MCF 10A (cell line): ENCODE results near the gene HS3ST6. TPM values are rescaled to one million over a fixed set of nuclear protein-coding genes. Genes with fewer than 3 reads are reported as not detected.

Experiments used
- BruUV-seq: library from RNA; stranded (reverse); fragments of 400-500 nt; replicated peaks from 2 replicates; lab custom pipeline; 2021; lab: Mats Ljungman, UMichigan
- CTCF ChIA-PET: fragments of 300-600 bp; sonication (Branson Sonifier 250); formaldehyde crosslinking; extraction: SDS; loops from one replicate; lab custom pipeline; 2021; ENCODE audit warnings: antibody characterized with exemption, inconsistent platforms; lab: Yijun Ruan, JAX
- POLR2A ChIA-PET: fragments of 300-600, 350-650 bp; sonication (Branson Sonifier 250); formaldehyde crosslinking; extraction: SDS; loops from one replicate; lab custom pipeline; 2020; ENCODE audit warnings: antibody characterized with exemption, inconsistent platforms; lab: Yijun Ruan, JAX
- DNase-seq: peaks from one replicate; pipeline ENCODE4 v3.0.0-alpha.2; 2018; ENCODE audit not compliant: unreplicated experiment
- H3K27ac Mint-ChIP-seq: one replicate; pipeline ENCODE4 v1.8.0; 2022; ENCODE audit warnings: mild to moderate bottlenecking, low read depth, mixed read lengths; ENCODE audit not compliant: unreplicated experiment
- H3K27me3 Mint-ChIP-seq: one replicate; pipeline ENCODE4 v1.8.0; 2022; ENCODE audit warnings: mixed read lengths; ENCODE audit not compliant: insufficient read depth, unreplicated experiment
- H3K36me3 Mint-ChIP-seq: one replicate; pipeline ENCODE4 v1.8.0; 2022; ENCODE audit warnings: mild to moderate bottlenecking, moderate library complexity, mixed read lengths; ENCODE audit not compliant: insufficient read depth, unreplicated experiment
- H3K4me1 Mint-ChIP-seq: one replicate; pipeline ENCODE4 v1.8.0; 2022; ENCODE audit warnings: mixed read lengths; ENCODE audit not compliant: insufficient read depth, unreplicated experiment
- H3K4me3 Mint-ChIP-seq: one replicate; pipeline ENCODE4 v1.8.0; 2022; ENCODE audit warnings: mild to moderate bottlenecking, moderate library complexity, mixed read lengths; ENCODE audit not compliant: unreplicated experiment
- H3K9me3 Mint-ChIP-seq: one replicate; pipeline ENCODE4 v1.8.0; 2022; ENCODE audit warnings: mixed read lengths; ENCODE audit not compliant: unreplicated experiment
- intact Hi-C: fragments of 100-400 bp; cut with micrococcal nuclease; formaldehyde crosslinking; loops from 2 replicates; pipeline ENCODE4 v1.14.1; 2022
- total RNA-seq: library from RNA; stranded (reverse); gene quantifications from 2 replicates; pipeline ENCODE4 v1.2.3, GENCODE V29; 2022
- TF ChIP-seq, protein P1 (sequence below): fragments of 200-600 bp; IDR thresholded peaks from one replicate; pipeline ENCODE4 v1.8.0; 2022; ENCODE audit warnings: antibody characterized with exemption, mild to moderate bottlenecking; ENCODE audit not compliant: unreplicated experiment

Gene HS3ST6
- total RNA-seq, 1 experiment from 2014 or later, result not detected

DNA sequence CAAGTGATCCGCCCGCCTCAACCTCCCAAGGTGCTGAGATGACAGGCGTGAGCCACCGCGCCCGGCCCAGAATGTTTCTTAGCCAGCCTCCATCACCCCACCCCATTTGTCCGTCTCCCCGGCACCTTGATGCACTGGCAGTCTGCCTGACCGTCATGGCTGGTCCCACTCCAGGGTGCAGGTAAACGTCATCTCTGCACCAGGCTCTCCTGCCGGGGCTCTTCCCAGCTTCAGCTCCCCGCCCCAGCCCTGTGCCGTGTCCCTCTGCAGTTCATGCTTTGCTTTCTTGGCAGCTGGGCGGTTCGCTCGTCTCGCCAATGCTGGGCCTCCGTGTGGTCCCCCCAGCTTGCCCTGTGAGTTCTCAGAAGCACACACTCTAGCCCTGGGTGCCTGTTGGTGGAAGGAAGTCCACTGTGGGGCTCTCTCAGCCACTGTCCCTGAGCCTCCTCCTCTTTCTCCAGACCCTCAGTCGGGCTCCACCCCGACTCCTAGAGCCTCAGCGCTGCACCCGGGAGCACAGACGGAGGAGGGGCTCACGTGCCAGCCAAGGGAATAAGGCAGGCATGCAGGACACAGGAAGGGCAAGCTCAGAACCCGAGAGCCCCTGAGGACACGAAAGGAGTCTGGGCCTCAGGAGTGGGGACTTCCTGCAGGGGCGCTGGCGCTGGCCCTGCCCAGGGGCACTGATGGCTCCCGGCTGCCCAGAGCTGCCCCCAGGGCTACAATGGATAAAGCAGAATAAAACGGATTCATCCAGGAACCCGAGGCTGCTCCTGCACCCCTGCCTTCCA is 12.0 kb downstream of the HS3ST6 start:
- DNase-seq, result no peak
- intact Hi-C loops, result no loop called here
- Mint-ChIP-seq H3K9me3 (no peaks in the 10 kb centered on the region), H3K27ac (no peak overlapping the region), H3K4me1 (no peaks in the 10 kb centered on the region), H3K27me3 (peaks cover 11% of the 10 kb centered on the region), H3K4me3 (no peak overlapping the region), H3K36me3 (peaks cover 7% of the 10 kb centered on the region)
- CTCF ChIA-PET, result interaction anchor here (0.6 kb wide), 1 partner anchor 17 kb away, joined by 3 read pairs; no protein-coding TSS in a partner anchor
- BruUV-seq, result no TSS peak
- POLR2A ChIA-PET, result interaction anchor here (0.6 kb wide), 1 partner anchor 102 kb away, joined by 3 read pairs; no protein-coding TSS in a partner anchor
- TF ChIP-seq, protein P1, sequence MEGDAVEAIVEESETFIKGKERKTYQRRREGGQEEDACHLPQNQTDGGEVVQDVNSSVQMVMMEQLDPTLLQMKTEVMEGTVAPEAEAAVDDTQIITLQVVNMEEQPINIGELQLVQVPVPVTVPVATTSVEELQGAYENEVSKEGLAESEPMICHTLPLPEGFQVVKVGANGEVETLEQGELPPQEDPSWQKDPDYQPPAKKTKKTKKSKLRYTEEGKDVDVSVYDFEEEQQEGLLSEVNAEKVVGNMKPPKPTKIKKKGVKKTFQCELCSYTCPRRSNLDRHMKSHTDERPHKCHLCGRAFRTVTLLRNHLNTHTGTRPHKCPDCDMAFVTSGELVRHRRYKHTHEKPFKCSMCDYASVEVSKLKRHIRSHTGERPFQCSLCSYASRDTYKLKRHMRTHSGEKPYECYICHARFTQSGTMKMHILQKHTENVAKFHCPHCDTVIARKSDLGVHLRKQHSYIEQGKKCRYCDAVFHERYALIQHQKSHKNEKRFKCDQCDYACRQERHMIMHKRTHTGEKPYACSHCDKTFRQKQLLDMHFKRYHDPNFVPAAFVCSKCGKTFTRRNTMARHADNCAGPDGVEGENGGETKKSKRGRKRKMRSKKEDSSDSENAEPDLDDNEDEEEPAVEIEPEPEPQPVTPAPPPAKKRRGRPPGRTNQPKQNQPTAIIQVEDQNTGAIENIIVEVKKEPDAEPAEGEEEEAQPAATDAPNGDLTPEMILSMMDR, result no peak

DNA sequence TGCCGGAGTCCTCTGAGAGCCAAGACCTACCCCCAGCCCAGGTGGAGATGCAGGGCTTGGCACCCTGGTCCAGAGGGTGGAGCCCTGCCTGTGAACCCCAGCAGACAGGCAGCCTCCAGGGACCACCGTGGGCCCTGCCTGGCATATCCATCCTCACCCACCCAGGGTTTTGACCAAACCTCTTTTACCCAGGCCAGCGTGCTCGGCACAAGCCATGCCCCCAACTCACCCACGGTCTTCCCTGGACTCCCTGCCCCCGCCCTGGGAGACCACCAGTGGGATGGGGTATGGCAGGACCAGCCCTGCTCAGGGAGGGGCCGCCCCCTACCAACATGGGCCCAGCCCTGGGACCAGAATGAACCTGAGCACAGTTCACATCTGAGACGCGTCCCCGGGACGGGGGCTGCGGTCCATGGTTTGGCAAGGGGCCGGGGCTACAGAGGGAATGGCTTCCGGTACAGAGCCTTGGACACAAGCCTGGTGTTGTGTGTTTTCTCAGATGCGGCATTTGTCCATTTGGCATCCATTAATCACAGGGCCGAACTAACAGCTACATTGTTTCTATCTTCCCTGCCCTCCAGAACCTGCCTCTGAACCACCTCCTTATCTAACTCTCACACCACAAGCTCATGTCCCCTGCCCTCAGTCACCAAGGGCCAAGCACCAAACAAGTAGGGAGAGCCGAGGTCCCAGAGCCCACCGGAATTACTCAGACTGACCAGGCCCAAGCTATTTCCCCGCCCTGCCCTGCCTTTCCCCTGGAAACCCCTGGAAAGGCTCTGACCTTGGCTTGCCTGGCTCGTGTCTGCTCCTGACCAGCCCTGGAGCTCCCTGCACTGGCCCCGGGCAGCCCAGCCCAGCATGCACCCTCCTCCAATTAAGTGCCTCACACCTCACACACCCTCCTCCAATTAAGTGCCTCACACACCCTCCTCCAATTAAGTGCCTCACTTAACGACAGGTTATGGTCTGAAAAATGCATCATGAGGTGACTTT is 14.1 kb downstream of the HS3ST6 start:
- Mint-ChIP-seq H3K4me1 (no peaks in the 10 kb centered on the region), H3K27ac (no peak overlapping the region), H3K36me3 (peaks cover 7% of the 10 kb centered on the region), H3K27me3 (peaks cover 11% of the 10 kb centered on the region), H3K4me3 (no peak overlapping the region), H3K9me3 (no peaks in the 10 kb centered on the region)
- ChIA-PET CTCF (interaction anchor here (0.8 to 1.1 kb wide), 3 partner anchors 20 to 26 kb away, joined by 3 to 8 read pairs (median 5); no protein-coding TSS in a partner anchor), POLR2A (no interaction called here)
- no peak for DNase-seq
- intact Hi-C loops, result no loop called here
- BruUV-seq, result no TSS peak
- TF ChIP-seq, protein P1, result no peak

DNA sequence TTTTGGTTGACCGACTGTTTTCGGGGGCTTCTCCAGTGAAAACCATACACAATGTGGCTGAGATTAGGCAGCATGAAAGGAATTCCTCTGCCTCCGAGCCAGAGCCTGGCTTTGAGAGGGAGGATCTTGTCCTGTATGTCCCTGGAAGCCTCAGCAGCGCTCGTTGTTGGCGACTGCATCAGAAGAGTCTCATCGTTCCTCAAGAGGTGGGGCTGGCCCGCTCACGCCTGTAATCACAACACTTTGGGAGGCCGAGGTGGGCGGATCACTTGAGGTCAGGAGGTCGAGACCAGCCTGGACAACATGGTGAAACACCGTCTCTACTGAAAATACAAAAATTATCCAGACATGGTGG is 15.0 kb downstream of the HS3ST6 start:
- no peak overlapping the region for H3K27ac Mint-ChIP-seq
- no peaks in the 10 kb centered on the region for H3K4me1 Mint-ChIP-seq
- BruUV-seq, result no TSS peak
- TF ChIP-seq, protein P1, result no peak
- H3K27me3 Mint-ChIP-seq, result peaks cover 11% of the 10 kb centered on the region
- no peaks in the 10 kb centered on the region for H3K9me3 Mint-ChIP-seq
- peaks cover 7% of the 10 kb centered on the region for H3K36me3 Mint-ChIP-seq
- no peak for DNase-seq
- intact Hi-C loops, result no loop called here
- CTCF ChIA-PET, result no interaction called here
- no peak overlapping the region for H3K4me3 Mint-ChIP-seq
- POLR2A ChIA-PET, result no interaction called here
